ENCODE data around the gene NRXN3. TPM values are rescaled to one million over a fixed set of nuclear protein-coding genes. Genes with fewer than 3 reads are reported as not detected.

Gene NRXN3
- polyA plus RNA-seq, 1 experiment: 1.1 TPM

- Histone ChIP-seq H3K27ac (ENCODE audit: low read depth, low read length) (no peak overlapping the region), H3K4me3 (ENCODE audit: low read depth, low read length) (no peak overlapping the region), H3K27me3 (ENCODE audit: control insufficient read depth, insufficient read depth, low read length) (no peaks in the 10 kb centered on the region), H3K9me3 (ENCODE audit: control insufficient read depth, insufficient read depth, low read length) (no peaks in the 10 kb centered on the region)
- no peak for TF ChIP-seq CTCF (IDR thresholded peaks at IDR 0.05; ENCODE audit: low read depth, low read length)
- ChIA-PET CTCF (interaction anchor here (0.6 to 1.1 kb wide), 2 partner anchors 514 to 539 kb away, joined by 3 to 4 read pairs; no protein-coding TSS in a partner anchor), POLR2A (no interaction called here)
- DNase-seq (ENCODE audit: low read depth, low spot score): no peak
Measured at GRCh38 chr14:79473651-79474050, 1303.5 kb downstream of the NRXN3 start.

- Histone ChIP-seq H3K9me3 (ENCODE audit: control insufficient read depth, insufficient read depth, low read length) (no peaks in the 10 kb centered on the region), H3K27me3 (ENCODE audit: control insufficient read depth, insufficient read depth, low read length) (no peaks in the 10 kb centered on the region), H3K4me3 (ENCODE audit: low read depth, low read length) (no peak overlapping the region), H3K27ac (ENCODE audit: low read depth, low read length) (no peak overlapping the region)
- ChIA-PET POLR2A (no interaction called here), CTCF (interaction anchor here (0.7 to 1.3 kb wide), 3 partner anchors 68 to 516 kb away, joined by 3 read pairs; no protein-coding TSS in a partner anchor)
- no peak for DNase-seq (ENCODE audit: low read depth, low spot score)
- TF ChIP-seq CTCF (IDR thresholded peaks at IDR 0.05; ENCODE audit: low read depth, low read length): no peak
Measured at GRCh38 chr14:79475887-79476532, 1305.8 kb downstream of the NRXN3 start.

DNA sequence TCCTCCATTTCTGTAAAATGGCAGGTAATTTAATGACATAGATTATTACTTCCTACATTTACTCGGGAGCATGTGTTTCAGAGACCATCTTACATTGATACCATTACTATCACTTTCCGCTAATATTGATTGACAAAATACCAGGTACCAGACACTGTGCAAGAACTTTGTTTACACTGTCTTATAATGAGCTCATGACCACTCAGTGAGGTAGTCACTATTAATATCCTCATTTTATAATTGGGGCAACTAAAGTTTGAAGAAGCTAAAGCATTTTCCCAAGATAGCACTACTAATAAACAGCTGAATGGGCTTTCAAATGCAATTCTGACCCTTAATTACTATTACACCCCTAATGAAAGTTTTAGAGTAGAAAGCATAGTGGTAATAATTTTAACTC lies 1306.4 kb downstream of the NRXN3 start:
- Histone ChIP-seq H3K27ac (ENCODE audit: low read depth, low read length) (no peak overlapping the region), H3K4me3 (ENCODE audit: low read depth, low read length) (no peak overlapping the region), H3K9me3 (ENCODE audit: control insufficient read depth, insufficient read depth, low read length) (no peaks in the 10 kb centered on the region), H3K27me3 (ENCODE audit: control insufficient read depth, insufficient read depth, low read length) (no peaks in the 10 kb centered on the region)
- TF ChIP-seq CTCF (IDR thresholded peaks at IDR 0.05; ENCODE audit: low read depth, low read length): no peak
- no peak for DNase-seq (ENCODE audit: low read depth, low spot score)
- ChIA-PET POLR2A (no interaction called here), CTCF (interaction anchor here (1.2 kb wide), 1 partner anchor 517 kb away, joined by 3 read pairs; no protein-coding TSS in a partner anchor)

DNA sequence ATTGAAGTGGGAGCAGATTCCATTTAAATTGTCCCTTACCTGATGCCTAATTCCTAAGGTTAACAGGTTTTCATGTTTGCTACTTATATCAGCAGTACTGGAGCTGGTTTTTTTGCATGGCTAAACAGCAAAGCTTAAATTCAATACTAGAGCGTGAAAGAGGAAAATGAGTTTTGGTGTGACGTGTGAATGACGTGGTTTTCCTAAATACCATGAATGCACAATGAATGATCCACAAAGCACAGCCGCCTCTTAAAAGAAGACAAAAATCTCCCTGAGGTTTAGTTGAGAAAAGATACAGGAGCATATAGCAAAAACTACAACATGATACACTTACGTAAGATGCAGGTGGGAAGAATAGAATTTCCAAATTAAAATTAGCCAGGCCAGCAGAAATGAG lies 1310.0 kb downstream of the NRXN3 start:
- no peak overlapping the region for H3K4me3 ChIP-seq (ENCODE audit: low read depth, low read length)
- POLR2A ChIA-PET: no interaction called here
- CTCF ChIA-PET: no interaction called here
- no peak overlapping the region for H3K27ac ChIP-seq (ENCODE audit: low read depth, low read length)
- no peak for TF ChIP-seq CTCF (IDR thresholded peaks at IDR 0.05; ENCODE audit: low read depth, low read length)
- H3K27me3 ChIP-seq (ENCODE audit: control insufficient read depth, insufficient read depth, low read length): no peaks in the 10 kb centered on the region
- DNase-seq (ENCODE audit: low read depth, low spot score): no peak
- H3K9me3 ChIP-seq (ENCODE audit: control insufficient read depth, insufficient read depth, low read length): no peaks in the 10 kb centered on the region

GRCh38 chr14:79482825-79483224 lies 1312.7 kb downstream of the NRXN3 start:
- ChIA-PET CTCF (no interaction called here), POLR2A (interaction anchor here (0.6 to 0.7 kb wide), 2 partner anchors 113 to 1509 kb away, joined by 3 to 7 read pairs; no protein-coding TSS in a partner anchor)
- DNase-seq (ENCODE audit: low read depth, low spot score): no peak
- Histone ChIP-seq H3K9me3 (ENCODE audit: control insufficient read depth, insufficient read depth, low read length) (no peaks in the 10 kb centered on the region), H3K4me3 (ENCODE audit: low read depth, low read length) (no peak overlapping the region), H3K27ac (ENCODE audit: low read depth, low read length) (no peak overlapping the region), H3K27me3 (ENCODE audit: control insufficient read depth, insufficient read depth, low read length) (no peaks in the 10 kb centered on the region)
- no peak for TF ChIP-seq CTCF (IDR thresholded peaks at IDR 0.05; ENCODE audit: low read depth, low read length)

Measured in AG04450 (cell line).